ENCODE results near the gene NMB. TPM values are rescaled to one million over a fixed set of nuclear protein-coding genes. Genes with fewer than 3 reads are reported as not detected.
"Not testable (repeated sequence)": the region's sequence is repeated elsewhere in the genome, so short reads cannot be mapped to it uniquely, and the experiment has no call there.

The NMB gene
- total RNA-seq, 2 donors from 2014 or later = 2.0 to 3.3 TPM

GRCh38 chr15:84648539-84648938, 9.5 kb downstream of the NMB start:
- peak overlapping the region; percentile 60 for H3K27ac Mint-ChIP-seq
- no peaks in the 10 kb centered on the region for H3K27me3 Mint-ChIP-seq
- ATAC-seq (no peak), DNase-seq (no peak)
- peaks cover 13% of the 10 kb centered on the region for H3K4me1 Mint-ChIP-seq
- H3K36me3 Mint-ChIP-seq (ENCODE audit: low read depth) = peaks cover 7% of the 10 kb centered on the region
- H3K9me3 ChIP-seq (ENCODE audit: control insufficient read depth, low read length, poor library complexity, severe bottlenecking) = no peaks in the 10 kb centered on the region
- no peak overlapping the region for H3K4me3 Mint-ChIP-seq

- peak overlapping the region; percentile 60 for H3K27ac Mint-ChIP-seq
- peaks cover 13% of the 10 kb centered on the region for H3K4me1 Mint-ChIP-seq
- ATAC-seq (no peak), DNase-seq (no peak)
- H3K9me3 ChIP-seq (ENCODE audit: control insufficient read depth, low read length, poor library complexity, severe bottlenecking) = no peaks in the 10 kb centered on the region
- H3K4me3 Mint-ChIP-seq = no peak overlapping the region
- H3K36me3 Mint-ChIP-seq (ENCODE audit: low read depth) = peaks cover 7% of the 10 kb centered on the region
- H3K27me3 Mint-ChIP-seq = no peaks in the 10 kb centered on the region
Observed at GRCh38 chr15:84647726-84648125, 10.3 kb downstream of the NMB start.

- H3K27ac Mint-ChIP-seq = peak overlapping the region; percentile 63
- no peaks in the 10 kb centered on the region for H3K27me3 Mint-ChIP-seq
- peaks cover 9% of the 10 kb centered on the region for H3K4me1 Mint-ChIP-seq
- ATAC-seq (no peak), DNase-seq (no peak)
- no peaks in the 10 kb centered on the region for H3K9me3 ChIP-seq (ENCODE audit: control insufficient read depth, low read length, poor library complexity, severe bottlenecking)
- peaks cover 5% of the 10 kb centered on the region for H3K36me3 Mint-ChIP-seq (ENCODE audit: low read depth)
- no peak overlapping the region for H3K4me3 Mint-ChIP-seq
Observed at GRCh38 chr15:84645997-84646396, 12.0 kb downstream of the NMB start.

- Mint-ChIP-seq H3K4me1 (peaks cover 11% of the 10 kb centered on the region), H3K27ac (peak overlapping the region; percentile 63), H3K4me3 (no peak overlapping the region), H3K27me3 (no peaks in the 10 kb centered on the region), H3K36me3 (ENCODE audit: low read depth) (peaks cover 5% of the 10 kb centered on the region)
- H3K9me3 ChIP-seq (ENCODE audit: control insufficient read depth, low read length, poor library complexity, severe bottlenecking) = no peaks in the 10 kb centered on the region
- DNase-seq (no peak), ATAC-seq (no peak)
Observed at GRCh38 chr15:84645496-84645895, 12.5 kb downstream of the NMB start.

- H3K27me3 Mint-ChIP-seq = no peaks in the 10 kb centered on the region
- DNase-seq (no peak), ATAC-seq (no peak)
- no peak overlapping the region for H3K27ac Mint-ChIP-seq
- H3K36me3 Mint-ChIP-seq (ENCODE audit: low read depth) = peaks cover 5% of the 10 kb centered on the region
- no peaks in the 10 kb centered on the region for H3K9me3 ChIP-seq (ENCODE audit: control insufficient read depth, low read length, poor library complexity, severe bottlenecking)
- H3K4me3 Mint-ChIP-seq = no peak overlapping the region
- peaks cover 8% of the 10 kb centered on the region for H3K4me1 Mint-ChIP-seq
Observed at GRCh38 chr15:84643838-84644237, 14.2 kb downstream of the NMB start.

- not testable (repeated sequence) for H3K4me1 Mint-ChIP-seq; DNase-seq; ATAC-seq; H3K9me3 ChIP-seq (ENCODE audit: control insufficient read depth, low read length, poor library complexity, severe bottlenecking); H3K27ac Mint-ChIP-seq; H3K27me3 Mint-ChIP-seq; H3K4me3 Mint-ChIP-seq; H3K36me3 Mint-ChIP-seq (ENCODE audit: low read depth)
Observed at GRCh38 chr15:84642640-84643039, 15.4 kb downstream of the NMB start.

- not testable (repeated sequence) for H3K27me3 Mint-ChIP-seq; H3K36me3 Mint-ChIP-seq (ENCODE audit: low read depth)
Observed at GRCh38 chr15:84641871-84642270, 16.1 kb downstream of the NMB start.

GRCh38 chr15:84638103-84638502, 19.9 kb downstream of the NMB start:
- H3K27ac Mint-ChIP-seq = no peak overlapping the region
- peaks cover 20% of the 10 kb centered on the region for H3K4me1 Mint-ChIP-seq
- no peak for DNase-seq
- H3K9me3 ChIP-seq (ENCODE audit: control insufficient read depth, low read length, poor library complexity, severe bottlenecking) = no peaks in the 10 kb centered on the region
- H3K36me3 Mint-ChIP-seq (ENCODE audit: low read depth) = peaks cover 3% of the 10 kb centered on the region
- no peak overlapping the region for H3K4me3 Mint-ChIP-seq
- no peaks in the 10 kb centered on the region for H3K27me3 Mint-ChIP-seq
- no peak for ATAC-seq

More at GRCh38 chr15:84641871-84642270, 16.1 kb downstream of the NMB start:
- not testable (repeated sequence) for DNase-seq; H3K4me1 Mint-ChIP-seq; ATAC-seq; H3K4me3 Mint-ChIP-seq; H3K9me3 ChIP-seq (ENCODE audit: control insufficient read depth, low read length, poor library complexity, severe bottlenecking); H3K27ac Mint-ChIP-seq

- peaks cover 34% of the 10 kb centered on the region for H3K4me1 Mint-ChIP-seq
- H3K9me3 ChIP-seq (ENCODE audit: control insufficient read depth, low read length, poor library complexity, severe bottlenecking) = no peaks in the 10 kb centered on the region
- DNase-seq (no peak), ATAC-seq (no peak)
- peak overlapping the region; percentile 89 for H3K27ac Mint-ChIP-seq
- peak overlapping the region; percentile 95 for H3K4me3 Mint-ChIP-seq
- no peaks in the 10 kb centered on the region for H3K27me3 Mint-ChIP-seq
- peaks cover 3% of the 10 kb centered on the region for H3K36me3 Mint-ChIP-seq (ENCODE audit: low read depth)
Observed at GRCh38 chr15:84634228-84634837, 23.7 kb downstream of the NMB start.

GRCh38 chr15:84633311-84634227, 24.4 kb downstream of the NMB start:
- Mint-ChIP-seq H3K27ac (peak overlapping the region; percentile 89), H3K4me1 (peaks cover 34% of the 10 kb centered on the region), H3K4me3 (peak overlapping the region; percentile 95)

GRCh38 chr15:84631706-84632272, 26.2 kb downstream of the NMB start:
- Mint-ChIP-seq H3K27me3 (no peaks in the 10 kb centered on the region), H3K36me3 (ENCODE audit: low read depth) (no peaks in the 10 kb centered on the region), H3K4me3 (peak overlapping the region; percentile 91), H3K4me1 (peaks cover 30% of the 10 kb centered on the region), H3K27ac (peak overlapping the region; percentile 96)
- DNase-seq (no peak), ATAC-seq (peak; percentile 0)
- H3K9me3 ChIP-seq (ENCODE audit: control insufficient read depth, low read length, poor library complexity, severe bottlenecking) = no peaks in the 10 kb centered on the region

More at GRCh38 chr15:84633311-84634227, 24.4 kb downstream of the NMB start:
- H3K9me3 ChIP-seq (ENCODE audit: control insufficient read depth, low read length, poor library complexity, severe bottlenecking) = no peaks in the 10 kb centered on the region
- DNase-seq (peak; percentile 48 to 52 (median 51)), ATAC-seq (peak; percentile 62)
- peaks cover 3% of the 10 kb centered on the region for H3K36me3 Mint-ChIP-seq (ENCODE audit: low read depth)
- H3K27me3 Mint-ChIP-seq = no peaks in the 10 kb centered on the region

GRCh38 chr15:84629033-84629432, 29.0 kb downstream of the NMB start:
- H3K27ac Mint-ChIP-seq = no peak overlapping the region
- ATAC-seq = no peak
- H3K4me3 Mint-ChIP-seq = no peak overlapping the region
- peaks cover 22% of the 10 kb centered on the region for H3K4me1 Mint-ChIP-seq
- no peaks in the 10 kb centered on the region for H3K9me3 ChIP-seq (ENCODE audit: control insufficient read depth, low read length, poor library complexity, severe bottlenecking)
- H3K27me3 Mint-ChIP-seq = no peaks in the 10 kb centered on the region
- DNase-seq = no peak
- peaks cover 4% of the 10 kb centered on the region for H3K36me3 Mint-ChIP-seq (ENCODE audit: low read depth)

- Mint-ChIP-seq H3K27ac (no peak overlapping the region), H3K27me3 (no peaks in the 10 kb centered on the region), H3K4me3 (no peak overlapping the region), H3K36me3 (ENCODE audit: low read depth) (peaks cover 9% of the 10 kb centered on the region), H3K4me1 (peaks cover 5% of the 10 kb centered on the region)
- DNase-seq (no peak), ATAC-seq (no peak)
- H3K9me3 ChIP-seq (ENCODE audit: control insufficient read depth, low read length, poor library complexity, severe bottlenecking) = peaks cover 7% of the 10 kb centered on the region
Observed at GRCh38 chr15:84625123-84625522, 32.9 kb downstream of the NMB start.

Measured in T-helper 17 cell (primary cell).